IMR-90 (cell line): ENCODE data around the gene CHST1. TPM values are rescaled to one million over a fixed set of nuclear protein-coding genes. Genes with fewer than 3 reads are reported as not detected.

Experiments used
- ATAC-seq: fragments of 200-7000 bp; cut with Tn5 transposase; 2 replicates; pipeline ENCODE4 v1.9.1; 2020; ENCODE audit warnings: low read depth, mild to moderate bottlenecking, moderate library complexity
- BruUV-seq: library from RNA; stranded (reverse); fragments of 400-500 nt; replicated peaks from 2 replicates; lab custom pipeline; 2021; lab: Mats Ljungman, UMichigan
- CTCF ChIA-PET: fragments of 300-600 bp; formaldehyde crosslinking; extraction: SDS; loops from one replicate; lab custom pipeline; 2021; ENCODE audit warnings: antibody characterized with exemption; lab: Yijun Ruan, JAX
- POLR2A ChIA-PET: fragments of 300-600 bp; sonication (Branson Sonifier 250); formaldehyde crosslinking; loops from one replicate; lab custom pipeline; 2022; ENCODE audit warnings: antibody characterized with exemption; ENCODE audit not compliant: unreplicated experiment; lab: Charles Lee
- DNase-seq: peaks from one replicate; pipeline ENCODE4 v3.0.0; 2013
- H2AFZ ChIP-seq: replicated peaks from 2 replicates; pipeline ENCODE3; 2013; ENCODE audit warnings: low read length, mild to moderate bottlenecking; ENCODE audit not compliant: poor library complexity
- H2AK5ac ChIP-seq: 2 replicates; pipeline ENCODE4 v1.6.1; 2013; ENCODE audit warnings: low read depth, low read length, inconsistent platforms
- H2AK9ac ChIP-seq: replicated peaks from 2 replicates; pipeline ENCODE3; 2013; ENCODE audit warnings: mild to moderate bottlenecking, low read depth, low read length, moderate library complexity; ENCODE audit not compliant: poor library complexity
- H2BK120ac ChIP-seq: 2 replicates; pipeline ENCODE4 v1.6.1; 2013; ENCODE audit warnings: low read depth, low read length, inconsistent platforms
- H2BK15ac ChIP-seq: 3 replicates; pipeline ENCODE4 v1.6.1; 2013; ENCODE audit warnings: low read depth, low read length, inconsistent platforms
- H2BK20ac ChIP-seq: 2 replicates; pipeline ENCODE4 v1.6.1; 2013; ENCODE audit warnings: low read depth, mild to moderate bottlenecking, inconsistent platforms, low read length, moderate library complexity
- H2BK5ac ChIP-seq: 2 replicates; pipeline ENCODE4 v1.6.1; 2013; ENCODE audit warnings: mild to moderate bottlenecking, low read depth, low read length, inconsistent platforms; ENCODE audit not compliant: poor library complexity, severe bottlenecking
- H3K14ac ChIP-seq: replicated peaks from 2 replicates; pipeline ENCODE4 v1.6.1; 2013; ENCODE audit warnings: low read depth, low read length, inconsistent platforms
- H3K18ac ChIP-seq: 2 replicates; pipeline ENCODE4 v1.6.1; 2013; ENCODE audit warnings: low read depth, low read length, control low read depth
- H3K23ac ChIP-seq: 2 replicates; pipeline ENCODE4 v1.6.1; 2013; ENCODE audit warnings: low read depth, low read length, inconsistent platforms
- H3K27ac ChIP-seq: 2 replicates; pipeline ENCODE4 v1.5.1; 2013; ENCODE audit warnings: mild to moderate bottlenecking, control low read depth, low read length; ENCODE audit not compliant: insufficient read depth
- H3K27me3 ChIP-seq: 2 replicates; pipeline ENCODE4 v1.6.1; 2013; ENCODE audit warnings: low read length; ENCODE audit not compliant: control insufficient read depth, insufficient read depth
- H3K36me3 ChIP-seq: 2 replicates; pipeline ENCODE4 v1.6.1; 2013; ENCODE audit warnings: low read length, mixed read lengths; ENCODE audit not compliant: control insufficient read depth, insufficient read depth
- H3K4ac ChIP-seq: 2 replicates; pipeline ENCODE4 v1.6.1; 2013; ENCODE audit warnings: low read depth, low read length, inconsistent platforms
- H3K4me1 ChIP-seq: 2 replicates; pipeline ENCODE4 v1.6.1; 2013; ENCODE audit warnings: low read length, mixed read lengths; ENCODE audit not compliant: control insufficient read depth, insufficient read depth
- H3K4me2 ChIP-seq: 2 replicates; pipeline ENCODE4 v1.6.1; 2013; ENCODE audit warnings: low read depth, mild to moderate bottlenecking, control low read depth, low read length, moderate library complexity
- H3K4me3 ChIP-seq: 2 replicates; pipeline ENCODE4 v1.5.1; 2013; ENCODE audit warnings: low read depth, mild to moderate bottlenecking, control low read depth, low read length, moderate library complexity; ENCODE audit not compliant: insufficient read depth
- H3K56ac ChIP-seq: 2 replicates; pipeline ENCODE4 v1.6.1; 2013; ENCODE audit warnings: low read length, inconsistent platforms; ENCODE audit not compliant: insufficient read depth; ENCODE audit errors: extremely low read depth
- H3K79me1 ChIP-seq, 2 experiments: 2 replicates each; pipeline ENCODE4 v1.6.1; 2013; ENCODE audit warnings: low read length in 2 of 2, inconsistent platforms in 1 of 2, low read depth in 1 of 2
- H3K9ac ChIP-seq: 2 replicates; pipeline ENCODE4 v1.6.1; 2013; ENCODE audit warnings: low read depth, low read length, control low read depth
- H3K9me1 ChIP-seq: 2 replicates; pipeline ENCODE4 v1.6.1; 2013; ENCODE audit warnings: low read length, inconsistent platforms; ENCODE audit not compliant: insufficient read depth
- H3K9me3 ChIP-seq: 2 replicates; pipeline ENCODE4 v1.6.1; 2013; ENCODE audit warnings: low read length; ENCODE audit not compliant: control insufficient read depth, insufficient read depth
- H4K20me1 ChIP-seq: 2 replicates; pipeline ENCODE4 v1.6.1; 2013; ENCODE audit warnings: low read length, inconsistent platforms; ENCODE audit not compliant: insufficient read depth
- H4K5ac ChIP-seq: 2 replicates; pipeline ENCODE4 v1.6.1; 2013; ENCODE audit warnings: mild to moderate bottlenecking, low read depth, low read length, control low read depth
- H4K8ac ChIP-seq, 2 experiments: 2 replicates each; pipeline ENCODE4 v1.6.1; 2013; ENCODE audit warnings: low read depth in 2 of 2, low read length in 2 of 2, control low read depth in 1 of 2, inconsistent platforms in 1 of 2
- H4K91ac ChIP-seq: 2 replicates; pipeline ENCODE4 v1.6.1; 2013; ENCODE audit warnings: low read depth, low read length, inconsistent platforms; ENCODE audit not compliant: insufficient read depth
- CHD1 ChIP-seq: IDR thresholded peaks from 2 replicates; pipeline ENCODE4 v1.6.1; 2012; ENCODE audit warnings: low read depth, low read length, improper control_type of control experiment
- SMC3 ChIP-seq: fragments of 150-350 bp; IDR thresholded peaks from 2 replicates; pipeline ENCODE4 v1.6.1; 2016; ENCODE audit warnings: low read depth, mild to moderate bottlenecking, antibody characterized with exemption, low read length, moderate library complexity
- WGBS, 2 experiments: methylation state at CpG; one replicate each; pipeline versions ENCODE4 v1.1.5 to v1.1.7; 2013; ENCODE audit warnings: missing lambda C conversion rate in 2 of 2; ENCODE audit not compliant: insufficient read length in 1 of 2; ENCODE audit errors: extremely low coverage in 2 of 2; 5-methylcytosine and 5-hydroxymethylcytosine counted together
- dilution Hi-C: fragments of 300-500 bp; cut with HindIII; formaldehyde crosslinking; loops from one replicate; pipeline ENCODE4 v1.14.3; 2018; ENCODE audit warnings: low sequenced_read_pairs; ENCODE audit not compliant: unreplicated experiment
- in situ Hi-C: fragments of 300-500 bp; cut with MboI; formaldehyde crosslinking; loops from 3 replicates; pipeline ENCODE4 v1.14.3; 2019; ENCODE audit warnings: low sequenced_read_pairs, inconsistent platforms, mixed read lengths
- intact Hi-C: fragments of 100-400 bp; cut with micrococcal nuclease; formaldehyde crosslinking; loops from 2 replicates; pipeline ENCODE4 v1.10.0; 2022
- polyA plus RNA-seq, 3 experiments: library from polyadenylated mRNA; depleted of rRNA; stranded (reverse); fragments of >200 nt; gene quantifications; 2 replicates each; pipeline ENCODE4 v1.2.3, GENCODE V29; 2012; ENCODE audit warnings: low replicate concordance in 1 of 3
- total RNA-seq: library from RNA; depleted of rRNA; stranded (reverse); fragments of >200 nt; gene quantifications from 2 replicates; pipeline ENCODE4 v1.2.3, GENCODE V29; 2012

CHST1 gene
- total and polyA plus RNA-seq, 2 of the 4 experiments (the other 2 are of a cell fraction) = 0.21 TPM; not detected in 1

DNA sequence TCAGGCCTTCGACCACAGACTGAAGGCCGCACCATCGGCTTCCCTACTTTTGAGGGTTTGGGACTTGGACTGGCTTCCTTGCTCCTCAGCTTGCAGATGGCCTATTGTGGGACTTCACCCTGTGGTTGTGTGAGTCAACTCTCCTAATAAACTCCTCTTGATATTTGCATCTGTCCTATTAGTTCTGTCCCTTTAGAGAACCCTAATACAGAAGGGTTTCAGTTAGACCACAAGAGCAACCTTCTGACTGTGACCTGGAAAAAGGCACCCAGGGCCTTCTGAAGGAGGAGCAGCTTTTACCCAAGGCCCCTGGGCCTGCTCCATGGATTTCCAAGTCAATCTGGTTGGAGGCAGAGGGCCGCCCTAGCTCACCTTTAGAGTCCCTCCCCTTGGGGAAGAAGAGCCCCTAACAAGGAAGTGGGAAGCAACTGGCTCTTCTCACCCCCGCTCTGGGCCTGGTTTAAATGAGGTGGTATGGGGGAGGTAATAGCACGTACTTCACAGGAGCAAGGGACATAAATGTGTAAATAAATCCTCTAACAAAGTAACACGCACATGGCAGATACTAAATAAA, 11.2 kb upstream of the CHST1 start:
- dilution Hi-C loops (no loop called here), in situ Hi-C loops (no loop called here), intact Hi-C loops (no loop called here)
- DNase-seq = no peak
- H3K79me1 ChIP-seq = no peaks in the 10 kb centered on the region
- H2BK20ac ChIP-seq = no peak overlapping the region
- no peak overlapping the region for H3K4me2 ChIP-seq
- peaks cover 4% of the 10 kb centered on the region; the same call in 1 of the 2 replicates for H3K27me3 ChIP-seq
- ATAC-seq = no peak
- POLR2A ChIA-PET = no interaction called here
- H2BK15ac ChIP-seq = no peak overlapping the region
- no peak overlapping the region for H3K18ac ChIP-seq
- no peak overlapping the region for H3K4ac ChIP-seq
- no peak overlapping the region for H2AFZ ChIP-seq
- no peak overlapping the region for H3K23ac ChIP-seq
- H3K4me1 ChIP-seq = no peaks in the 10 kb centered on the region
- TF ChIP-seq SMC3 (no peak), CHD1 (no peak)
- no TSS peak for BruUV-seq
- CTCF ChIA-PET = no interaction called here
- H2AK5ac ChIP-seq = no peak overlapping the region
- no peaks in the 10 kb centered on the region for H3K9me1 ChIP-seq
- no CpG with 5 or more reads among the region's 7 CpGs for WGBS, 2 experiments
- no peak overlapping the region for H4K5ac ChIP-seq
- no peak overlapping the region for H3K27ac ChIP-seq
- no peak overlapping the region for H3K9ac ChIP-seq
- H3K9me3 ChIP-seq = no peaks in the 10 kb centered on the region
- no peak overlapping the region for H4K8ac ChIP-seq
- no peak overlapping the region for H2BK120ac ChIP-seq
- H3K36me3 ChIP-seq = no peaks in the 10 kb centered on the region
- no peaks in the 10 kb centered on the region for H4K20me1 ChIP-seq
- no peak overlapping the region for H3K4me3 ChIP-seq
- H3K14ac ChIP-seq = no peak overlapping the region
- no peak overlapping the region for H4K91ac ChIP-seq
- H3K56ac ChIP-seq = no peak overlapping the region
- H2BK5ac ChIP-seq = no peak overlapping the region
- H2AK9ac ChIP-seq = no peak overlapping the region
